Ishikawa (cell line): Measurements from ENCODE around the gene TAF11L5.
"Not testable (repeated sequence)": the region's sequence is repeated elsewhere in the genome, so short reads cannot be mapped to it uniquely, and the experiment has no call there.

ENCODE experiments used
- CEBPB ChIP-seq: IDR thresholded peaks from 2 replicates; pipeline ENCODE4 v1.6.1; 2012
- CREB1 ChIP-seq: IDR thresholded peaks from 2 replicates; pipeline ENCODE4 v1.6.1; 2012; ENCODE audit warnings: low read depth
- EGR1 ChIP-seq: IDR thresholded peaks from 2 replicates; pipeline ENCODE4 v1.6.1; 2012
- EP300 ChIP-seq: IDR thresholded peaks from 2 replicates; pipeline ENCODE4 v1.6.1; 2012; ENCODE audit warnings: borderline replicate concordance
- FOXM1 ChIP-seq: IDR thresholded peaks from 2 replicates; pipeline ENCODE4 v1.6.1; 2012; ENCODE audit warnings: low read depth, borderline replicate concordance
- NFIC ChIP-seq: IDR thresholded peaks from 2 replicates; pipeline ENCODE4 v1.6.1; 2012
- RAD21 ChIP-seq: IDR thresholded peaks from 2 replicates; pipeline ENCODE4 v1.6.1; 2012; ENCODE audit warnings: low read depth
- TAF1 ChIP-seq: IDR thresholded peaks from 2 replicates; pipeline ENCODE4 v1.6.1; 2012; ENCODE audit warnings: low read depth, mild to moderate bottlenecking
- TCF12 ChIP-seq: IDR thresholded peaks from 2 replicates; pipeline ENCODE4 v1.6.1; 2012; ENCODE audit warnings: low read depth
- TEAD4 ChIP-seq: IDR thresholded peaks from 2 replicates; pipeline ENCODE4 v1.6.1; 2012
- YY1 ChIP-seq: IDR thresholded peaks from 2 replicates; pipeline ENCODE4 v1.6.1; 2012; ENCODE audit warnings: low read depth
- ZBTB7A ChIP-seq: IDR thresholded peaks from 2 replicates; pipeline ENCODE4 v1.6.1; 2012; ENCODE audit warnings: low read depth
- TF ChIP-seq, protein P1 (sequence below): IDR thresholded peaks from 2 replicates; pipeline ENCODE4 v1.6.1; 2012
- TF ChIP-seq, protein P2 (sequence below): IDR thresholded peaks from 2 replicates; pipeline ENCODE4 v1.6.1; 2012; ENCODE audit warnings: low read depth, mild to moderate bottlenecking
- TF ChIP-seq, protein P3 (sequence below): IDR thresholded peaks from 2 replicates; pipeline ENCODE4 v1.6.1; 2012

The TAF11L5 gene

DNA sequence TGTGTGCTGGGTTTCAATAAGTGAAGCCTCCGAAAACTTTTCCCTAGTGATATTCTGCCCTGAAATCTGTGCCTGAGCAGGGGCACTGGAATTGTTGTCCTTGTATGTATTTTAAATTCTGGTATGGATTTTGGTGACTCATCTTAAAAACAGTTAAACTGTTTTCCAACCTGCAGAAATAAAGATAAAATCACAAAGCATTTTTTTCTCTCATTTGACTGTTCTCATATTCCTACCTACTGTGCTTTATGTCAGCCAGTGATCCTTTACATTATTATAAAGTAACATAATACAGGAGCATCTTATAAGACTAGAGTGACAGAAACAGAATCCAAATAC, 37.9 kb upstream of the TAF11L5 start:
- TF ChIP-seq CREB1 = no peak
- no peak for TF ChIP-seq RAD21
- TF ChIP-seq FOXM1 = no peak
- no peak for TF ChIP-seq EGR1
- TF ChIP-seq, protein P1, sequence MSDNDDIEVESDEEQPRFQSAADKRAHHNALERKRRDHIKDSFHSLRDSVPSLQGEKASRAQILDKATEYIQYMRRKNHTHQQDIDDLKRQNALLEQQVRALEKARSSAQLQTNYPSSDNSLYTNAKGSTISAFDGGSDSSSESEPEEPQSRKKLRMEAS = no peak
- TF ChIP-seq NFIC = no peak
- TF ChIP-seq ZBTB7A = no peak
- no peak for TF ChIP-seq TCF12

DNA sequence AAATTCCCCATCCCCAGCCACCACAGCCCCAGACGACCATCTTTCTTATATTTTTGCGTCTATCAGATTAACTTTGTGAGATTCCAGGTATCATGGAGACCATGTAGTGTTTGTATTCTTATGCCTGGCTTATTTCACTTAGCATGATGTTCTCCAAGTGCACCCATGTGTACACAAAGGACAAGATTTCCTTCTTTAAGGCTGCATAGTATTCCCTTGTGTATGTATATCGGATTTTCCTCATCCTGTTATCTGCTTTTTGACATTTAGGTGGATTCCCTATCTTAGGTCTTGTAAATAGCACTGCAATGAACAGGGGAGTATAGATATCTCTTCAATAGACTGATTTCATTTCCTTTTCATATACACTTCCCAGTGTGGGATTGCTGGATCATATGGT, 32.3 kb upstream of the TAF11L5 start:
- TF ChIP-seq CREB1 = no peak
- TF ChIP-seq, protein P1 = no peak
- no peak for TF ChIP-seq EP300
- TF ChIP-seq NFIC = no peak
- no peak for TF ChIP-seq YY1
- no peak for TF ChIP-seq RAD21
- no peak for TF ChIP-seq TCF12
- TF ChIP-seq, protein P2, sequence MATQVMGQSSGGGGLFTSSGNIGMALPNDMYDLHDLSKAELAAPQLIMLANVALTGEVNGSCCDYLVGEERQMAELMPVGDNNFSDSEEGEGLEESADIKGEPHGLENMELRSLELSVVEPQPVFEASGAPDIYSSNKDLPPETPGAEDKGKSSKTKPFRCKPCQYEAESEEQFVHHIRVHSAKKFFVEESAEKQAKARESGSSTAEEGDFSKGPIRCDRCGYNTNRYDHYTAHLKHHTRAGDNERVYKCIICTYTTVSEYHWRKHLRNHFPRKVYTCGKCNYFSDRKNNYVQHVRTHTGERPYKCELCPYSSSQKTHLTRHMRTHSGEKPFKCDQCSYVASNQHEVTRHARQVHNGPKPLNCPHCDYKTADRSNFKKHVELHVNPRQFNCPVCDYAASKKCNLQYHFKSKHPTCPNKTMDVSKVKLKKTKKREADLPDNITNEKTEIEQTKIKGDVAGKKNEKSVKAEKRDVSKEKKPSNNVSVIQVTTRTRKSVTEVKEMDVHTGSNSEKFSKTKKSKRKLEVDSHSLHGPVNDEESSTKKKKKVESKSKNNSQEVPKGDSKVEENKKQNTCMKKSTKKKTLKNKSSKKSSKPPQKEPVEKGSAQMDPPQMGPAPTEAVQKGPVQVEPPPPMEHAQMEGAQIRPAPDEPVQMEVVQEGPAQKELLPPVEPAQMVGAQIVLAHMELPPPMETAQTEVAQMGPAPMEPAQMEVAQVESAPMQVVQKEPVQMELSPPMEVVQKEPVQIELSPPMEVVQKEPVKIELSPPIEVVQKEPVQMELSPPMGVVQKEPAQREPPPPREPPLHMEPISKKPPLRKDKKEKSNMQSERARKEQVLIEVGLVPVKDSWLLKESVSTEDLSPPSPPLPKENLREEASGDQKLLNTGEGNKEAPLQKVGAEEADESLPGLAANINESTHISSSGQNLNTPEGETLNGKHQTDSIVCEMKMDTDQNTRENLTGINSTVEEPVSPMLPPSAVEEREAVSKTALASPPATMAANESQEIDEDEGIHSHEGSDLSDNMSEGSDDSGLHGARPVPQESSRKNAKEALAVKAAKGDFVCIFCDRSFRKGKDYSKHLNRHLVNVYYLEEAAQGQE = no peak

DNA sequence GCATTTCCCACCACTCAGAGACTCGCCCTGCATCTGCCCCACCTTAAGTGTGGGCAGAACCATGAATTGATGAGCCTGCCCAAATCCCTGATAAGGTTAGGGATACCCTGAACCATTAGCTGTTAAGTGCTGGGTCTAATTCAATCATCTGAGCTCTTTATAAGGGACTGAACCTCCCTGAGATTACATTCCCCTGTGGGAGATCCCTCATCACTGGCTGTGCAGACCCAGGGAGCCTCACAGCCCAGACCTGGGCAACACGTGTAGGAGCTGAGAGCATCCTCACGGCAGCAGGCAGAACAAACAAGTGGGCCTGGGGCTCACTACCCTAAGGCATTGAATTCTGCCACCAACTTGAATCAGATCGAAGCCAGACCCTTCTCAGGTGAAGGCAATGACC, 27.6 kb upstream of the TAF11L5 start:
- TF ChIP-seq ZBTB7A (no peak), EGR1 (no peak)

DNA sequence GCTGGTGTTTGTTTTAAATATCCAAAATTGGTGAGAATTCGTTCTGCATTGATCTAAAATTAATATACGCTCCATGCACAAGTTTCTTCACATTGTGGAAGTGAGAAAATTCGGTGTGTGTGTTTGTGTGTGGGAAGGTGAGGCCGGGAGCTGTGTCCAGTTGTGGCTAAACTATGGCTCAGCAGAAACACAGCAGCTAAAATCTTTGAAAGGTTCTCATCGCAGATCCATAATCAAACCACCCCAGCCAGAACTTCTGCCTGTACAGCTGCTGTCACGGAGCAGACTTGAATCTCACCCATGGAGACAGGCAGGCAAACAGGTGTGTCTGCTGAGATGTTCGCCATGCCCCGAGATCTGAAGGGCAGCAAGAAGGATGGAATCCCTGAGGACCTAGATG, 27.1 kb upstream of the TAF11L5 start, which contains the start of gene TAF11L2:
TAF11L2 (plus strand) TSS at position 301 of the 400 bp plus-strand sequence.
- TF ChIP-seq TAF1, TCF12, TEAD4: not testable (repeated sequence)

DNA sequence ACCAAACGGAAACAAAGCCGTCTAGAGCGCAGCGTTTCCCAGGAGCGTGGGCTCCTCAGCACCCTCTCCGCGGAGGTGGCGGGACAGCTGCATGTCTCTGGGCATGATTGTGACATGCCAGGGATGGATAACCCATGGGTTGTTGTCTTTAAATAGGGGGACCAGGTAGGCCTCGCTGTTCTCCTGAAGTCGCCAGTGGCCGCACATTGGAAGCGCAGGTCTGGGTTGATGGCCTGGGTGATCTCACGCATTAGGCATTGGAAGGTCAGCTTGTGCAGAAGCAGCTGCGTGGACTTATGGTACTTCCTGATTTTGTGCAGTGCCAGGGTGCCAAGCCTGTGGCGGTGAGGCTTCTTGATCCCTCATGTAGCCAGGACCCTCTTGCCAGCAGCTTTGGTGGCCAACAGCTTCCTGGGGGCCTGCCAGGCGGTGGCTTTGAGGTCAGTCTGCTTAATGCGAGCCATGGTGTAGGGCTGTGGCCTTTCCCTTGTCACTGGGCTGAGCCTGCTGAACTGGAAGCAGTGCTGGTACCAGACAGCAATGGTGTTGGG, 13.2 kb upstream of the TAF11L5 start:
- TF ChIP-seq ZBTB7A (no peak), TAF1 (no peak), EGR1 (no peak), TEAD4 (no peak), NFIC (no peak), YY1 (no peak), EP300 (no peak), RAD21 (no peak), FOXM1 (no peak), TCF12 (no peak), CEBPB (no peak), CREB1 (no peak)
- TF ChIP-seq, protein P2 = no peak
- TF ChIP-seq, protein P3, sequence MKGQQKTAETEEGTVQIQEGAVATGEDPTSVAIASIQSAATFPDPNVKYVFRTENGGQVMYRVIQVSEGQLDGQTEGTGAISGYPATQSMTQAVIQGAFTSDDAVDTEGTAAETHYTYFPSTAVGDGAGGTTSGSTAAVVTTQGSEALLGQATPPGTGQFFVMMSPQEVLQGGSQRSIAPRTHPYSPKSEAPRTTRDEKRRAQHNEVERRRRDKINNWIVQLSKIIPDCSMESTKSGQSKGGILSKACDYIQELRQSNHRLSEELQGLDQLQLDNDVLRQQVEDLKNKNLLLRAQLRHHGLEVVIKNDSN = no peak
- TF ChIP-seq, protein P1 = no peak

DNA sequence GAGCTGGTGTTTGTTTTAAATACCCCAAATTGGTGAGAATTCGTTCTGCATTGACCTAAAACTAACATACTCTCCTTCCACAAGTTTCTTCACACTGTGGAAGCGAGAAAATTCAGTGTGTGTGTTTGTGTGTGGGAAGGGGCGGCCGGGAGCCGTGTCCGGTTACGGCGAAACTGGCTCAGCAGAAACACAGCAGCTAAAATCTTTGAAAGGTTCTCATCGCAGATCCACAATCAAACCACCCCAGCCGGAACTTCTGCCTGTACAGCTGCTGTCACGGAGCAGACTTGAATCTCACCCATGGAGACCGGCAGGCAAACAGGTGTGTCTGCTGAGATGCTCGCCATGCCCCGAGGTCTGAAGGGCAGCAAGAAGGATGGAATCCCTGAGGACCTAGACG, 7.0 kb upstream of the TAF11L5 start, which contains the start of gene TAF11L3:
TAF11L3 (plus strand) TSS at position 301 of the 400 bp plus-strand sequence.
- TF ChIP-seq TAF1, EP300, YY1: not testable (repeated sequence)

DNA sequence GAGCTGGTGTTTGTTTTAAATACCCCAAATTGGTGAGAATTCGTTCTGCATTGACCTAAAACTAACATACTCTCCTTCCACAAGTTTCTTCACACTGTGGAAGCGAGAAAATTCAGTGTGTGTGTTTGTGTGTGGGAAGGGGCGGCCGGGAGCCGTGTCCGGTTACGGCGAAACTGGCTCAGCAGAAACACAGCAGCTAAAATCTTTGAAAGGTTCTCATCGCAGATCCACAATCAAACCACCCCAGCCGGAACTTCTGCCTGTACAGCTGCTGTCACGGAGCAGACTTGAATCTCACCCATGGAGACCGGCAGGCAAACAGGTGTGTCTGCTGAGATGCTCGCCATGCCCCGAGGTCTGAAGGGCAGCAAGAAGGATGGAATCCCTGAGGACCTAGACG, 3.5 kb upstream of the TAF11L5 start, which contains the start of gene TAF11L4:
TAF11L4 (plus strand) TSS at position 301 of the 400 bp plus-strand sequence.
- not testable (repeated sequence) for TF ChIP-seq FOXM1, CEBPB
- TF ChIP-seq, protein P1 = not testable (repeated sequence)
